Measurements from ENCODE around the gene ACSBG1. TPM values are rescaled to one million over a fixed set of nuclear protein-coding genes. Genes with fewer than 3 reads are reported as not detected.

Gene ACSBG1
- total RNA-seq, 2 experiments from 2014 or later, result 0.30 to 0.41 TPM

- H3K79me2 ChIP-seq (ENCODE audit: insufficient read depth, low read depth, low read length), result peaks cover 29% of the 10 kb centered on the region
- H3K27ac ChIP-seq (ENCODE audit: low read depth, low read length, poor library complexity, severe bottlenecking), result no peak overlapping the region
- TF ChIP-seq CTCF (conservative IDR thresholded peaks at IDR 0.05; ENCODE audit: low read length) (no peak), EZH2phosphoT487 (IDR thresholded peaks at IDR 0.05; ENCODE audit: borderline replicate concordance, low read depth, low read length) (no peak)
- no peaks in the 10 kb centered on the region for H3K9me3 ChIP-seq (ENCODE audit: low read length)
- intact Hi-C loops (cut with micrococcal nuclease; ENCODE audit: unreplicated experiment), result no loop called here
- ChIA-PET POLR2A (no interaction called here), CTCF (ENCODE audit: unreplicated experiment) (no interaction called here)
- DNase-seq (ENCODE audit: low spot score), result no peak
- H2AFZ ChIP-seq (ENCODE audit: low read length), result no peak overlapping the region
- H3K4me2 ChIP-seq (ENCODE audit: low read length), result no peak overlapping the region
- peaks cover 9% of the 10 kb centered on the region for H3K36me3 ChIP-seq (ENCODE audit: insufficient read depth, low read length)
- BruUV-seq (replicated peaks), result no TSS peak
- peaks cover 8% of the 10 kb centered on the region; the same call in 1 of the 2 replicates for H4K20me1 ChIP-seq (ENCODE audit: insufficient read depth, low read length)
- no peaks in the 10 kb centered on the region for H3K9me2 ChIP-seq (ENCODE audit: insufficient read depth, low read length)
- no peak overlapping the region for H3K4me3 ChIP-seq (ENCODE audit: low read depth, low read length, poor library complexity, severe bottlenecking)
- peaks cover 20% of the 10 kb centered on the region for H3K4me1 ChIP-seq (ENCODE audit: insufficient read depth, low read length, poor library complexity, severe bottlenecking)
These were observed 87.8 kb downstream of the ACSBG1 start for GRCh38 chr15:78146425-78147154.

- BruUV-seq (replicated peaks), result no TSS peak
- Histone ChIP-seq H3K4me3 (ENCODE audit: low read depth, low read length, poor library complexity, severe bottlenecking) (no peak overlapping the region), H3K79me2 (ENCODE audit: insufficient read depth, low read depth, low read length) (no peaks in the 10 kb centered on the region), H3K4me2 (ENCODE audit: low read length) (no peak overlapping the region), H3K36me3 (ENCODE audit: insufficient read depth, low read length) (no peaks in the 10 kb centered on the region), H3K4me1 (ENCODE audit: insufficient read depth, low read length, poor library complexity, severe bottlenecking) (no peaks in the 10 kb centered on the region), H3K9me2 (ENCODE audit: insufficient read depth, low read length) (no peaks in the 10 kb centered on the region), H4K20me1 (ENCODE audit: insufficient read depth, low read length) (no peaks in the 10 kb centered on the region), H3K9me3 (ENCODE audit: low read length) (no peaks in the 10 kb centered on the region), H3K27ac (ENCODE audit: low read depth, low read length, poor library complexity, severe bottlenecking) (no peak overlapping the region), H2AFZ (ENCODE audit: low read length) (no peak overlapping the region)
- intact Hi-C loops (cut with micrococcal nuclease; ENCODE audit: unreplicated experiment), result no loop called here
- CTCF ChIA-PET (ENCODE audit: unreplicated experiment), result no interaction called here
- POLR2A ChIA-PET, result no interaction called here
- no peak for DNase-seq (ENCODE audit: low spot score)
- TF ChIP-seq EZH2phosphoT487 (IDR thresholded peaks at IDR 0.05; ENCODE audit: borderline replicate concordance, low read depth, low read length) (no peak), CTCF (conservative IDR thresholded peaks at IDR 0.05; ENCODE audit: low read length) (no peak)
These were observed 92.0 kb downstream of the ACSBG1 start for GRCh38 chr15:78142332-78142731.

- no peaks in the 10 kb centered on the region for H4K20me1 ChIP-seq (ENCODE audit: insufficient read depth, low read length)
- no peaks in the 10 kb centered on the region for H3K9me3 ChIP-seq (ENCODE audit: low read length)
- BruUV-seq (replicated peaks), result no TSS peak
- H3K4me1 ChIP-seq (ENCODE audit: insufficient read depth, low read length, poor library complexity, severe bottlenecking), result no peaks in the 10 kb centered on the region
- no peak for DNase-seq (ENCODE audit: low spot score)
- CTCF ChIA-PET (ENCODE audit: unreplicated experiment), result no interaction called here
- no peak overlapping the region for H3K4me3 ChIP-seq (ENCODE audit: low read depth, low read length, poor library complexity, severe bottlenecking)
- H2AFZ ChIP-seq (ENCODE audit: low read length), result no peak overlapping the region
- H3K4me2 ChIP-seq (ENCODE audit: low read length), result no peak overlapping the region
- TF ChIP-seq CTCF (conservative IDR thresholded peaks at IDR 0.05; ENCODE audit: low read length) (no peak), EZH2phosphoT487 (IDR thresholded peaks at IDR 0.05; ENCODE audit: borderline replicate concordance, low read depth, low read length) (no peak)
- no peaks in the 10 kb centered on the region for H3K9me2 ChIP-seq (ENCODE audit: insufficient read depth, low read length)
- intact Hi-C loops (cut with micrococcal nuclease; ENCODE audit: unreplicated experiment), result no loop called here
- no peaks in the 10 kb centered on the region for H3K79me2 ChIP-seq (ENCODE audit: insufficient read depth, low read depth, low read length)
- POLR2A ChIA-PET, result interaction anchor here (1.3 kb wide), 1 partner anchor 8 kb away, joined by 7 read pairs; no protein-coding TSS in a partner anchor
- no peaks in the 10 kb centered on the region for H3K36me3 ChIP-seq (ENCODE audit: insufficient read depth, low read length)
- no peak overlapping the region for H3K27ac ChIP-seq (ENCODE audit: low read depth, low read length, poor library complexity, severe bottlenecking)
These were observed 94.1 kb downstream of the ACSBG1 start for GRCh38 chr15:78140292-78140691.

All from OCI-LY7 (cell line).